ENCODE results near the gene KDM3A. TPM values are rescaled to one million over a fixed set of nuclear protein-coding genes. Genes with fewer than 3 reads are reported as not detected.
A peak's percentile ranks its signal among the peaks of the same experiment; 100 is the strongest.

Gene KDM3A
- total RNA-seq, 2 experiments from 2014 or later, result 55.6 to 64.9 TPM

DNA sequence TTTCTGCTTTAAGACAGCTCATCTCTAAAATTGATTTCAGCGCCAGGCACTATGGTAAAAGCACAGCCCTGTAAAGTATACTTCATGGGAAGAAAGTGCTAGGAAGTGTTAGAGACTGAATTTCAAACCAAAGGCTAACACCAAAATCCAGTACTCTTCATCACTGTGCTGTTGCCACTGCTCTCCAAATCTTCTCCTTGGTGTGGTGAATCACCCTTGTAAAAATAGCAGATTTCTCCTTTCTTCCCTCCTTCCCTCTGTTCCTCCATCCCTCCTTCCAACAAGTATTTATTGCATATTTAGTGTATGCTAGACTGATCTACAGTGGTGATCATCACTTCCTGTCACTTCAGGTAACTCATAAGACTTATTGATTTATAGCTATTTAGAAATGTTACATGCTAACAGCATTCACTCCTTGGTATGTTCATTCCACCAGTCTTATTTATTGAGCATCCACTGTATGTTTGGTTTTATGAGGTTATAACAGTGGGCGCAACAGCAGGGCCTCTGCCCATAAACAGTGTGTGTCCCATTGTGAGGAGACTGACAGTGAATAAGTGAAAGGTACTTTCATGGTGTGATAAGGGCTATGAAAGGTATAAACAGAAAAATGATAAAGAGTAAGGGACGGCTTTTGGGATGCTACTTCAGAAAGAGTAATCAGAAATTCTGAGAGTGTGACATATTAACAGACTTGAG lies 20.0 kb downstream of the KDM3A start:
- CTCF ChIA-PET, result no interaction called here
- peaks cover 30% of the 10 kb centered on the region for H3K4me1 Mint-ChIP-seq (ENCODE audit: low read depth)
- no peak for DNase-seq
- peaks cover 63% of the 10 kb centered on the region for H3K36me3 Mint-ChIP-seq
- H3K4me3 Mint-ChIP-seq, result no peak overlapping the region
- H3K9me3 Mint-ChIP-seq, result no peaks in the 10 kb centered on the region
- intact Hi-C loops (cut with micrococcal nuclease), result loop anchor here (10.0 kb wide), 1 partner anchor 66 kb away; no protein-coding TSS in a partner anchor
- no peaks in the 10 kb centered on the region for H3K27me3 Mint-ChIP-seq
- POLR2A ChIA-PET, result no interaction called here
- no peak overlapping the region for H3K27ac Mint-ChIP-seq

DNA sequence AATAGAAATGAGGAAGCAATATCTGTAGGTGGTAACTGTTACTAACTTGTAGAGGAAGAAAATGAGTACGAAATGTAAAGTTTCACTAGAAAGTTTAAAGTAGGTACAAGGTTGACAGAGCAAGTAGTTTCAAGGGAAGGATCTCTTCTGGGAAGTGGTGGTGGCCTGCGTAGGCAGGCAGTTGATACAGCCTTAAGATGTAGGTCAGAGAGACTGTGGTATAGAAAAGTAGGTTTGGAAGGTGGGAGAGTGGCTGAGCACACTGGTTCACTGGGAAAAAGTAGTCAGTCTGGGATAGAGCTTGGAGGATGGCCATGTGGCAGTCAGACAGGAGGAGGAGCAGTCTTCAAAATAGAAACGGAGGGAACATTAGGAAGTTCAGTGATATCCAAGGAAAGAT lies 23.5 kb downstream of the KDM3A start:
- Mint-ChIP-seq H3K4me3 (no peak overlapping the region), H3K36me3 (peaks cover 60% of the 10 kb centered on the region), H3K4me1 (ENCODE audit: low read depth) (peaks cover 56% of the 10 kb centered on the region), H3K27ac (peak overlapping the region; percentile 66), H3K9me3 (no peaks in the 10 kb centered on the region), H3K27me3 (no peaks in the 10 kb centered on the region)
- POLR2A ChIA-PET, result interaction anchor here (2.1 kb wide), 1 partner anchor 23 kb away, joined by 7 read pairs; the partner anchor contains the start of gene KDM3A
- DNase-seq, result peak; percentile 58
- intact Hi-C loops (cut with micrococcal nuclease), result loop anchor here (10.0 kb wide), 1 partner anchor 70 kb away; no protein-coding TSS in a partner anchor
- CTCF ChIA-PET, result no interaction called here

DNA sequence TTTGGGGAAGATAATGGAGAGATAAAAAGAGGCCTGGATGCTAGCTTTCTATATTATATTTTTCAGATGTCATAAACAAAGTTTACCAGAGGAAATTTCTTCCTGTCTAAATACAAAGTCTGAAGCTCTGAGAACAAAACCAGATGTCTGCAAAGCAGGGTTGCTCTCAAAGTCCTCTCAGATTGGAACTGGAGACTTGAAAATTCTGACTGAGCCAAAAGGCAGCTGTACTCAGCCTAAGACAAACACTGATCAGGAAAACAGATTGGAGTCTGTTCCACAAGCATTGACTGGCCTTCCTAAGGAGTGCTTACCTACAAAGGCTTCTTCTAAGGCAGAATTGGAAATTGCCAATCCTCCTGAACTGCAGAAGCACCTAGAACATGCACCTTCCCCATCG lies 25.1 kb downstream of the KDM3A start:
- H3K4me3 Mint-ChIP-seq, result no peak overlapping the region
- intact Hi-C loops (cut with micrococcal nuclease), result loop anchor here (10.0 kb wide), 1 partner anchor 72 kb away; no protein-coding TSS in a partner anchor
- no peak overlapping the region for H3K27ac Mint-ChIP-seq
- ChIA-PET CTCF (no interaction called here), POLR2A (interaction anchor here (2.1 kb wide), 1 partner anchor 24 kb away, joined by 7 read pairs; the partner anchor contains the start of gene KDM3A)
- no peak for DNase-seq
- H3K27me3 Mint-ChIP-seq, result no peaks in the 10 kb centered on the region
- H3K9me3 Mint-ChIP-seq, result no peaks in the 10 kb centered on the region
- H3K36me3 Mint-ChIP-seq, result peaks cover 57% of the 10 kb centered on the region
- H3K4me1 Mint-ChIP-seq (ENCODE audit: low read depth), result peaks cover 63% of the 10 kb centered on the region

DNA sequence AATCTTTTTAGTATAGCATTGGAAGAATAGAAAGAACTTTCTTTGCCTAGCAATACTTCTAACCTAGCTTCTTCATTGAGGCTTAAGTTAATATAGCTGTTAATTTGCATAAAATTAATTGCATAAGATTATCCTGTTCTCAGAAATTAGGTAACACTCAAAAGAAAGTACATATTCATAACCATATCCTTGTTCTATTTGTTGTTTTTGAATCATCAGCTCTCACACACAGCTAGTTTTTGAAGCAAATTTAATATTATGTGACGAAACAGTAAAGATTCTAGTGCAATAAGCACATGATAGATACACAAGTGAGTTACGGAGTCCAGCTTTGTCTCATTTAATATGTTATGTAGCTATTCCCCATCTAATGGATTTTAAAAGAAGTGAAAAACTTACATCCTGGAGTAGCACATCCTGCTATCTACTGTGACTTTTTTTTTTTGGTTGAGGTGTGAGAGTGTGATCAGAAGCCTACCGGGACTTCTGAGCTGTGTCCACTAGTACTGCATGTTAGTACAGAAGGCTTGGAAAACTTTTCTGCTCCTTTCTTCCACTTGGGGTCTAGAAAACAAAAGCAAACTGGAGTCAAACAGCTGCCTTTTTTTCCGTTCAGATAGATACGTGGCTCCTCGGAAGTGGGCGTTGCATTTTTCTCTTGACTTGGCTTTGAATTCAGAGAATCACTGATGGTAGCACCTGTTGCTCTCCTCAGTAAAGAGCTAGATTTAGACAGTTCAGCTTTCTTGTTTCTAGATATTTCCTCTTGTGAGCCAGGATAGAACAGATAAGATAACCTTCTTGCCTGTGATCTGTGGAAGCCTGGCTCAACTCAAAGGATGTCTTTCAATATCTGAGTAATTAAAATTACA lies 27.2 kb downstream of the KDM3A start:
- intact Hi-C loops (cut with micrococcal nuclease), result loop anchor here (2.0 to 10.0 kb wide), 2 partner anchors 28 to 74 kb away; partner anchors contain the start of gene KDM3A
- H3K4me3 Mint-ChIP-seq, result peak overlapping the region; percentile 22

DNA sequence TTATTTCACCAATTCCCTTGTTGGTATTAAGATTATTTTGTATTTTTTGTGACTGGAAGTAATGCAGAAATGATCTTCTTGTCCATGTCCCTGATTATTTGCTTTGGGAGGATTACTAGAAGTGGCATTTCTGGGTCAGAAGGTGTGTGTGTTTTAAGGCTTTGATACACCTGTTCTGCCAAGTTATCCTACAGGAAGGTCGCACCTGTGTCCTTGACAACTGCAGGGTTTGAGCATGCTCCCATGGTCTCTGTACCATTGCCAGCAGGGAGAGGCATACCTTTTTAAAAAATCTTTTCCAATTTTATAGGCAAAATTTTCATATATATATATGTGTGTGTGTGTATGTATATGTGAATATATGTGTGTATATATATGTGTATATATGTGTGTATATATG lies 29.7 kb downstream of the KDM3A start:
- Mint-ChIP-seq H3K4me3 (no peak overlapping the region), H3K36me3 (peaks cover 62% of the 10 kb centered on the region), H3K4me1 (ENCODE audit: low read depth) (peaks cover 64% of the 10 kb centered on the region), H3K27ac (no peak overlapping the region), H3K9me3 (no peaks in the 10 kb centered on the region), H3K27me3 (no peaks in the 10 kb centered on the region)
- ChIA-PET POLR2A (no interaction called here), CTCF (no interaction called here)
- intact Hi-C loops (cut with micrococcal nuclease), result no loop called here
- no peak for DNase-seq

More for the DNA sequence above, 27.2 kb downstream of the KDM3A start:
- peaks cover 72% of the 10 kb centered on the region for H3K4me1 Mint-ChIP-seq (ENCODE audit: low read depth)
- POLR2A ChIA-PET, result interaction anchor here (0.6 to 2.9 kb wide), 4 partner anchors 10 to 185 kb away, joined by 3 to 21 read pairs (median 6); partner anchors contain the start of gene KDM3A
- peak; percentile 51 for DNase-seq
- H3K27me3 Mint-ChIP-seq, result no peaks in the 10 kb centered on the region
- H3K27ac Mint-ChIP-seq, result peak overlapping the region; percentile 79
- no peaks in the 10 kb centered on the region for H3K9me3 Mint-ChIP-seq
- peaks cover 57% of the 10 kb centered on the region for H3K36me3 Mint-ChIP-seq
- CTCF ChIA-PET, result interaction anchor here (0.7 to 2.0 kb wide), 4 partner anchors 19 to 756 kb away, joined by 3 to 6 read pairs (median 3); no protein-coding TSS in a partner anchor

DNA sequence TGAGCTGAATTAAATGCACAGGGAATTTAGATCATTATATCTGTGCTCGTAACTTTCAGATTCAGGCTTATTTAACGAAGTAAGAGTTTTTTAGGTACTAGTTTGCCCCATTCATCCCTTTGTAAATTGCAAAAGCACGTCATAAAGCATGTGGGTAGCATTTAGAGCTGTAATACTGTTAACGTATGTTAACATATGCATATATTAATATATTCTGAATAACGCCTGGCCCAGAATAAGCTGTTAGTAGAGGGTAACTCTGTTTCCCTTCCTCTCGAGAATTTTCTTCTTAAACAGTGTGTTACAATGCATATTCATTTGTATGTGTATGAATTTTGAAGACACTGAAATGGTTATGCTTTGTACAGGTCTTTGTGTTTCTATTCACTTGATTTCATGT lies 30.5 kb downstream of the KDM3A start:
- Mint-ChIP-seq H3K4me1 (ENCODE audit: low read depth) (peaks cover 63% of the 10 kb centered on the region), H3K9me3 (no peaks in the 10 kb centered on the region)
- DNase-seq, result no peak

DNA sequence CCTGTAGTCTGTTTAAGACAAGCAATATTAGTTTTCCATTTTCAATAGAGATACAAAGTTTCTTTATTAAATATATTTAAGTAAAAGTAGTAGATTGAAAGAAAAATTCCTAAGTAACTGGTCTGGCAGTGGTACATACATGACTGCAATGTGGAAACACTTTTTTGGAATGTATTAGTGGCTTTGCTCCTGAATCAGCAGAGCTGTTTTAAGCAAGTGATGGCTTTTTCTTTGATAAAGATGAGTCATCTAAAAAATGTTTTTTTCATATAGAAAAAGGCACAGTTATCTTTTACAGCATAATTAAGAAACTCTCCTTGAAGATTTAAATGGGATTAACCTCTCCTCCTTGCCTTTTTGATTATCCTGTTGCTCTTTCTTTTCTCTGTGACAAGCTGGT lies 34.9 kb downstream of the KDM3A start:
- Mint-ChIP-seq H3K36me3 (peaks cover 75% of the 10 kb centered on the region), H3K27me3 (no peaks in the 10 kb centered on the region), H3K9me3 (no peaks in the 10 kb centered on the region), H3K27ac (no peak overlapping the region), H3K4me1 (ENCODE audit: low read depth) (peaks cover 36% of the 10 kb centered on the region), H3K4me3 (no peak overlapping the region)
- intact Hi-C loops (cut with micrococcal nuclease), result no loop called here
- ChIA-PET POLR2A (no interaction called here), CTCF (no interaction called here)
- DNase-seq, result no peak

More for the DNA sequence above, 30.5 kb downstream of the KDM3A start:
- Mint-ChIP-seq H3K4me3 (no peak overlapping the region), H3K27ac (no peak overlapping the region), H3K36me3 (peaks cover 59% of the 10 kb centered on the region), H3K27me3 (no peaks in the 10 kb centered on the region)
- POLR2A ChIA-PET, result no interaction called here
- CTCF ChIA-PET, result no interaction called here
- intact Hi-C loops (cut with micrococcal nuclease), result no loop called here

DNA sequence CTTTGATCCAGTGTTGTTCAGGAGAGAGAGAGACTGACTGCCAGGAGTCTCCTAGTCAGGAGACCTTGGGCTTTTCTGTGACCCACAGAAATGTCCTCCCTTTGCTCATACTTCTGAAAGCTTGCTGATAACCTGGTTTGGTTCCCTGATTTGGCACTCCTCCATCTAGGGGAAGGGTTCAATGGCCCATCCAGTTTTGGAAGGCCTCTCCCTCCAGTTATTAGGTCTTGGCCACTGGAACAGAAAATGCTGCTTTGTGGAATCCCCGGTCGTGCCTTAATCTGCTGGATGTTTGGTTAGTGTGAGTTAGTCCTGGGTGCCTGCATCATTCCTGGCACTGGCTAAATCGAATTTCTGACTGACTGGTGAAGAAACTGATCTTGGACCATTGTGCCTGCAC lies 35.7 kb downstream of the KDM3A start:
- no peaks in the 10 kb centered on the region for H3K9me3 Mint-ChIP-seq

DNA sequence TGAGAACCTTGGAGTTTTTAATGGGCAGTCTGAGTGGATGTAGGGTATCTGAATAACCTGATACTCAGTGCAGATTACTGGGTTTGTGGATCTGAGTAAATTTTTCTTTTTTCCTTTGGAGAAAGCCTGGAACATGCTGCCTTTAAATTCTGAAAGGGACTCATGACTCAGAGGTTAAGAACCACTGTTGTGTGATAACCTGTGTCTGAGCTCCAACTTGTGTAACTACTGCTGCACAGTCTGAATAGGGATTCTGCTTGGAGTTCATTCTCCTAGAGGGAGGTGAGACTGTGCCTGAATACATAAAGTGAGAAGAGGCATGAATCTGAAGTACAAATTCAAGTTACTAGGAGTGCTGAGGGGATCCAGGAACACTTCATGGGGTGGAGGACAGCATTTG lies 36.2 kb downstream of the KDM3A start:
- peaks cover 36% of the 10 kb centered on the region for H3K4me1 Mint-ChIP-seq (ENCODE audit: low read depth)
- no peak overlapping the region for H3K27ac Mint-ChIP-seq
- intact Hi-C loops (cut with micrococcal nuclease), result no loop called here
- no peak overlapping the region for H3K4me3 Mint-ChIP-seq
- POLR2A ChIA-PET, result interaction anchor here (0.7 kb wide), 1 partner anchor 36 kb away, joined by 3 read pairs; the partner anchor contains the start of gene KDM3A
- DNase-seq, result no peak
- H3K9me3 Mint-ChIP-seq, result no peaks in the 10 kb centered on the region
- H3K27me3 Mint-ChIP-seq, result no peaks in the 10 kb centered on the region
- CTCF ChIA-PET, result no interaction called here
- H3K36me3 Mint-ChIP-seq, result peaks cover 75% of the 10 kb centered on the region

More for the DNA sequence above, 35.7 kb downstream of the KDM3A start:
- Mint-ChIP-seq H3K27ac (no peak overlapping the region), H3K36me3 (peaks cover 72% of the 10 kb centered on the region), H3K4me1 (ENCODE audit: low read depth) (peaks cover 33% of the 10 kb centered on the region), H3K4me3 (no peak overlapping the region), H3K27me3 (no peaks in the 10 kb centered on the region)
- CTCF ChIA-PET, result no interaction called here
- intact Hi-C loops (cut with micrococcal nuclease), result no loop called here
- no peak for DNase-seq
- POLR2A ChIA-PET, result interaction anchor here (0.7 kb wide), 1 partner anchor 35 kb away, joined by 3 read pairs; the partner anchor contains the start of gene KDM3A

DNA sequence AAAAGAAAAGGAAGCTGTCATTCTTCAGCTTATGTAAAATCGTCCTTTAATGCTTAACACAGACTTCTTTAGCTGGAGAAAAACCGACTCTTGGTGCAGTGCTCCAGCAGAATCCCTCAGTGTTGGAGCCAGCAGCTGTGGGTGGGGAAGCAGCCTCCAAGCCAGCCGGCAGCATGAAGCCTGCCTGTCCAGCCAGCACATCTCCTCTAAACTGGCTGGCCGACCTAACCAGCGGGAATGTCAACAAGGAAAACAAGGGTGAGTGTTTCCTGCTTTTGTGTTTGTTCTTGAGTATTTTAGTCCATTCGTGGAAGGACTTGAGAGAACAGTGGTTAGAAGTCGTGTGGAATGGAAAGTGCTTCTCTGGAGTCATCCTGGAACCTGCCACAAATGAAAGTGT lies 38.9 kb downstream of the KDM3A start:
- no peak for DNase-seq
- Mint-ChIP-seq H3K9me3 (no peaks in the 10 kb centered on the region), H3K4me1 (ENCODE audit: low read depth) (peaks cover 47% of the 10 kb centered on the region), H3K27ac (no peak overlapping the region), H3K4me3 (no peak overlapping the region), H3K36me3 (peaks cover 83% of the 10 kb centered on the region), H3K27me3 (no peaks in the 10 kb centered on the region)
- CTCF ChIA-PET, result no interaction called here
- intact Hi-C loops (cut with micrococcal nuclease), result no loop called here
- POLR2A ChIA-PET, result interaction anchor here (0.6 kb wide), 1 partner anchor 295 kb away, joined by 3 read pairs; no protein-coding TSS in a partner anchor

DNA sequence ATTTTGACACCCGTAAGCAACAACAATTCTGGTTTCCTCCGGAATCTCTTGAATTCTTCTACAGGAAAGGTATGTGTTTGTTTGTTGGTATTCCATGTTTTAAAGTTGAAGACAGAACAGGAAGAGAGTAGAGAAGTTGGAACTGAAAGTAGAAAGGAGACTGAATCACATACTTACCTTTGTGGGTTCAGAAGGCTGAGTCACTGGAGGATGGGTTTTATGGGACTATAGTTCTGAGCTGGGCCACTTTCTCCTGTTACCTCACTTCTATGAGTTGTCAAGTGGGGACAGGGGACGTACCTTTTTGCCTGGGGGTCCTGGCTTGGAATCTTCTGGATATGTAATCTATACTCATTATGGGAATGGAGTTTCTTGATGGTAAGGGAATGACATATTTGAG lies 40.9 kb downstream of the KDM3A start:
- ChIA-PET POLR2A (interaction anchor here (1.0 kb wide), 1 partner anchor 41 kb away, joined by 3 read pairs; the partner anchor contains the start of gene KDM3A), CTCF (no interaction called here)
- Mint-ChIP-seq H3K27ac (peak overlapping the region; percentile 16), H3K4me3 (no peak overlapping the region), H3K9me3 (no peaks in the 10 kb centered on the region), H3K27me3 (no peaks in the 10 kb centered on the region), H3K36me3 (peaks cover 90% of the 10 kb centered on the region), H3K4me1 (ENCODE audit: low read depth) (peaks cover 48% of the 10 kb centered on the region)
- intact Hi-C loops (cut with micrococcal nuclease), result loop anchor here (1.0 kb wide), 1 partner anchor 102 kb away; no protein-coding TSS in a partner anchor
- DNase-seq, result peak; percentile 35

DNA sequence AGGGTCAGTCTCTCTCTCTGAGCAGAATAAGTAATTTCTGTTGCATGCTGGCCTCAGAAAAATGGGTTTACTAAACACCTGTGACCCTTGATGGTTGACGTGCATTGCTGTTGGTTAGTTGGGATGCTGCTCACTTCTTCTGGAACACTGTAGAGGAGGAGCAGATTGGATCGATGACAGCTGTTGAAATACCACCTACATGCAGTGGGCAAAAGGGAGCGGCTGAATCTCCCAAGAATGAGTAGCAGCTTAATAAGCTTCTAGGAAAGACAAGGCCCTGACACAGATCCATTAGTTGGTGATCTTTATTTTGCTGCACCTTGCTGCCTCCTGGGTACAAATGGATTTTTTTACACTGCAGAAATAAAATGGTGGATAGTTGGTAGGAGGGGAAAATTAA lies 43.2 kb downstream of the KDM3A start:
- H3K27me3 Mint-ChIP-seq, result no peaks in the 10 kb centered on the region
- no peak for DNase-seq
- no peak overlapping the region for H3K27ac Mint-ChIP-seq
- peaks cover 44% of the 10 kb centered on the region for H3K4me1 Mint-ChIP-seq (ENCODE audit: low read depth)
- peaks cover 86% of the 10 kb centered on the region for H3K36me3 Mint-ChIP-seq
- H3K4me3 Mint-ChIP-seq, result no peak overlapping the region
- POLR2A ChIA-PET, result no interaction called here
- CTCF ChIA-PET, result no interaction called here
- H3K9me3 Mint-ChIP-seq, result no peaks in the 10 kb centered on the region
- intact Hi-C loops (cut with micrococcal nuclease), result no loop called here
